Neural progenitor cell (in vitro differentiated cells): ENCODE data around the gene GYPA.
"Not testable (repeated sequence)": the region's sequence is repeated elsewhere in the genome, so short reads cannot be mapped to it uniquely, and the experiment has no call there.

ENCODE experiments used
- CTCF ChIP-seq: fragments of 200-600 bp; sonication (generic); IDR thresholded peaks from 2 replicates; pipeline ENCODE4 v1.5.1; 2017; ENCODE audit warnings: antibody characterized with exemption, mild to moderate bottlenecking
- EZH2 ChIP-seq: fragments of 200-600 bp; sonication (generic); IDR thresholded peaks from 2 replicates; pipeline ENCODE4 v1.6.1; 2017; ENCODE audit warnings: antibody characterized with exemption, mild to moderate bottlenecking, moderate library complexity
- EZH2phosphoT487 ChIP-seq: fragments of 200-600 bp; sonication (generic); IDR thresholded peaks from 2 replicates; pipeline ENCODE4 v1.6.1; 2017; ENCODE audit warnings: antibody characterized with exemption

GRCh38 chr4:144129336-144129875, 11.1 kb downstream of the GYPA start:
- not testable (repeated sequence) for TF ChIP-seq CTCF, EZH2, EZH2phosphoT487
